ENCODE measurements around the gene CCT7. TPM values are rescaled to one million over a fixed set of nuclear protein-coding genes. Genes with fewer than 3 reads are reported as not detected.

Gene CCT7
- total and polyA plus RNA-seq, 10 of the 15 experiments (the other 5 are each of a cell fraction or from before 2014, with no cell fraction given): 206 to 598 (median 486) TPM

- H3K27me3 ChIP-seq (replicated peaks in 1 of 2; ENCODE audit: control insufficient read depth in 2 of 2, insufficient read depth in 2 of 2, low read length in 1 of 2): no peaks in the 10 kb centered on the region
- H3K4me3 ChIP-seq: no peak overlapping the region
- H3K4me2 ChIP-seq (ENCODE audit: control insufficient read depth, insufficient read depth): no peak overlapping the region
- peaks cover 8% of the 10 kb centered on the region for H3K4me1 ChIP-seq (ENCODE audit: control insufficient read depth, insufficient read depth, low read length)
- SMC1A ChIA-PET (ENCODE audit: uncharacterized antibody, unreplicated experiment): interaction anchor here (1.3 to 1.9 kb wide), 2 partner anchors 15 to 17 kb away, joined by 3 to 4 read pairs; partner anchors contain the start of gene PRADC1
- TF ChIP-seq CTCF (IDR thresholded peaks at IDR 0.05 in 2 of 3, conservative IDR thresholded peaks at IDR 0.05 in 1 of 3; ENCODE audit: control insufficient read depth in 2 of 3, extremely low read depth in 1 of 3, insufficient read depth in 1 of 3, low read depth in 3 of 3, low read length in 3 of 3) (no peak), BHLHE40 (IDR thresholded peaks at IDR 0.05; ENCODE audit: borderline replicate concordance in 1 of 2, low read depth in 2 of 2, low read length in 1 of 2) (no peak), USF1 (IDR thresholded peaks at IDR 0.05; ENCODE audit: borderline replicate concordance, extremely low read length, insufficient read depth, low read depth, low read length) (no peak), USF2 (IDR thresholded peaks at IDR 0.05; ENCODE audit: borderline replicate concordance, low read depth, low read length) (no peak), SIN3A (IDR thresholded peaks at IDR 0.05; ENCODE audit: low read depth, low read length) (no peak), ZSCAN29 (IDR thresholded peaks at IDR 0.05) (no peak)
- H2AFZ ChIP-seq (ENCODE audit: control insufficient read depth, low read depth, low read length): no peak overlapping the region
- peaks cover 5 to 16% of the 10 kb centered on the region in 2 experiments; a peak in 2 of 4 replicates for H3K36me3 ChIP-seq (ENCODE audit: control insufficient read depth in 2 of 2, insufficient read depth in 2 of 2, low read length in 1 of 2)
- WGBS (ENCODE audit: insufficient coverage, insufficient replicate concordance, low lambda C conversion rate, missing lambda C conversion rate): 66% methylated on average over 2 of the region's 2 CpGs
- no peak for FAIRE-seq
- no peak overlapping the region for H3K9ac ChIP-seq (ENCODE audit: control insufficient read depth, insufficient read depth, low read length)
- intact Hi-C loops (cut with micrococcal nuclease; ENCODE audit: unreplicated experiment): no loop called here
- no peaks in the 10 kb centered on the region for H3K9me3 ChIP-seq (replicated peaks; ENCODE audit: control insufficient read depth, insufficient read depth, low read length)
- in situ Hi-C loops (cut with MboI): no loop called here
- BruUV-seq (replicated peaks): no TSS peak
- no peak for DNase-seq (ENCODE audit: low read depth, low spot score)
- no peaks in the 10 kb centered on the region for H4K20me1 ChIP-seq (ENCODE audit: control insufficient read depth, insufficient read depth)
- no peak for ATAC-seq
- peaks cover 16% of the 10 kb centered on the region for H3K79me2 ChIP-seq (ENCODE audit: control insufficient read depth, insufficient read depth, low read length)
- POLR2A ChIA-PET: no interaction called here
- no peak overlapping the region for H3K27ac ChIP-seq (ENCODE audit: control insufficient read depth, insufficient read depth)
- CTCF ChIA-PET: interaction anchor here (1.2 to 1.8 kb wide), 2 partner anchors 16 to 41 kb away, joined by 3 to 7 read pairs; partner anchors contain the start of genes CCT7 and PRADC1
- RAD21 ChIA-PET (ENCODE audit: unreplicated experiment): interaction anchor here (1.2 kb wide), 1 partner anchor 73 kb away, joined by 4 read pairs; no protein-coding TSS in a partner anchor
Observed at GRCh38 chr2:73217826-73218225, 16.3 kb upstream of the CCT7 start.
